ENCODE measurements around the gene DHRS2. TPM values are rescaled to one million over a fixed set of nuclear protein-coding genes. Genes with fewer than 3 reads are reported as not detected.

DHRS2 gene
- total and polyA plus RNA-seq, 2 of the 4 experiments (the other 2 are of a cell fraction), result 0.12 to 0.18 TPM

DNA sequence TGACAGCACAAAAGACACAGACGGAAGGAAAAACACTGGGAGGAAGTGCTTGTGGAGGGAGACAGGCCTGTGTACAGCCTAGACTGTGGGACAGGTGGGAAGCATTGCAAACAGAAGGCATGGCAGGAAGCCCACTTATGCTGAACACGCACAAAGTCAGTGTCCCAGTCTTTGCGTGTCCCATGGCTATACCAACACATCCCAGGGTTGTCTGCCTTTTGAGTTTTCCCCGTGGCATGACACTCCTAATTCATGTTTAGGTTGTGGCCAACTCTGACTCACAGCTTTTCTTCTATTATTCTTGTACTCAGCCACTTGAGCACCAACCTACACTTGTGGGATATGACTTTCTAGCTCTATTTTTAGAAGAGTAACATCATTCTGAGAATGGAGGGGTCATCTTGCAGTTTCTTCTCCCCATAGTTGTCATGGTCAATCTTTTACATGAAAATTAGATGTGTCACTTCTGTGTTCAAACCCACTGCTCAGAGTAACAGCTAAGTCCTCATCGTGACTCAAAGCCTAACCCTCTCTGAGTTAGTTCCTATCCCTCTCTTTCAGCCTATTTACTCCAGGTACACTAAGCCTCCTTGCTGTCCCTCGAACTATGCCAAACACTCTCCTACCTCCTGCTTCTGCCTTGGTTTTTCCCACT, 30.1 kb upstream of the DHRS2 start:
- H2BK20ac ChIP-seq (ENCODE audit: low read depth, low read length), result no peak overlapping the region
- 69% methylated on average over 4 of the region's 6 CpGs; no CpG with 5 or more reads in 1 of the 2 experiments for WGBS, 2 experiments (ENCODE audit: extremely low coverage in 2 of 2, insufficient read length in 1 of 2)
- intact Hi-C loops (cut with micrococcal nuclease) (no loop called here), in situ Hi-C loops (cut with MboI; ENCODE audit: low sequenced_read_pairs) (no loop called here), dilution Hi-C loops (cut with HindIII; ENCODE audit: low sequenced_read_pairs, unreplicated experiment) (no loop called here)
- H4K5ac ChIP-seq (ENCODE audit: low read depth, low read length), result no peak overlapping the region
- POLR2A ChIA-PET (ENCODE audit: unreplicated experiment), result no interaction called here
- H2AK5ac ChIP-seq (ENCODE audit: low read depth, low read length), result no peak overlapping the region
- no peak overlapping the region for H2BK15ac ChIP-seq (ENCODE audit: low read depth, low read length)
- no peak overlapping the region for H3K27ac ChIP-seq (ENCODE audit: insufficient read depth, low read length)
- no peak overlapping the region for H2AK9ac ChIP-seq (replicated peaks; ENCODE audit: low read depth, low read length, poor library complexity)
- peaks cover 5% of the 10 kb centered on the region for H3K27me3 ChIP-seq (ENCODE audit: control insufficient read depth, insufficient read depth, low read length)
- no TSS peak for BruUV-seq (replicated peaks)
- no peaks in the 10 kb centered on the region for H3K4me1 ChIP-seq (ENCODE audit: control insufficient read depth, insufficient read depth, low read length)
- no peaks in the 10 kb centered on the region for H3K9me3 ChIP-seq (ENCODE audit: control insufficient read depth, insufficient read depth, low read length)
- ATAC-seq (ENCODE audit: low read depth), result no peak
- no peak overlapping the region for H3K9ac ChIP-seq (ENCODE audit: low read depth, low read length)
- no peak overlapping the region for H2AFZ ChIP-seq (replicated peaks; ENCODE audit: low read length, poor library complexity)
- H3K9me1 ChIP-seq (ENCODE audit: insufficient read depth, low read length), result no peaks in the 10 kb centered on the region
- H2BK5ac ChIP-seq (ENCODE audit: low read depth, low read length, poor library complexity, severe bottlenecking), result no peak overlapping the region
- no peak overlapping the region for H4K8ac ChIP-seq (ENCODE audit: low read depth in 2 of 2, low read length in 2 of 2)
- H3K4me3 ChIP-seq (ENCODE audit: insufficient read depth, low read depth, low read length), result no peak overlapping the region
- no peaks in the 10 kb centered on the region for H3K79me1 ChIP-seq (ENCODE audit: low read depth in 1 of 2, low read length in 2 of 2)
- H4K20me1 ChIP-seq (ENCODE audit: insufficient read depth, low read length), result no peaks in the 10 kb centered on the region
- peak; percentile 12 for DNase-seq
- no peak overlapping the region for H4K91ac ChIP-seq (ENCODE audit: insufficient read depth, low read depth, low read length)
- H3K4ac ChIP-seq (ENCODE audit: low read depth, low read length), result no peak overlapping the region
- no peaks in the 10 kb centered on the region for H3K36me3 ChIP-seq (ENCODE audit: control insufficient read depth, insufficient read depth, low read length)
- TF ChIP-seq CHD1 (IDR thresholded peaks at IDR 0.05; ENCODE audit: low read depth, low read length) (no peak), RAD21 (IDR thresholded peaks at IDR 0.05; ENCODE audit: low read length) (no peak), RCOR1 (IDR thresholded peaks at IDR 0.05; ENCODE audit: insufficient replicate concordance, low read length) (no peak), MAFK (IDR thresholded peaks at IDR 0.05; ENCODE audit: low read depth, low read length) (no peak), NFE2L2 (IDR thresholded peaks at IDR 0.05; ENCODE audit: low read depth, low read length) (no peak), SMC3 (IDR thresholded peaks at IDR 0.05; ENCODE audit: low read depth, low read length) (no peak)
- TF ChIP-seq, protein P1, sequence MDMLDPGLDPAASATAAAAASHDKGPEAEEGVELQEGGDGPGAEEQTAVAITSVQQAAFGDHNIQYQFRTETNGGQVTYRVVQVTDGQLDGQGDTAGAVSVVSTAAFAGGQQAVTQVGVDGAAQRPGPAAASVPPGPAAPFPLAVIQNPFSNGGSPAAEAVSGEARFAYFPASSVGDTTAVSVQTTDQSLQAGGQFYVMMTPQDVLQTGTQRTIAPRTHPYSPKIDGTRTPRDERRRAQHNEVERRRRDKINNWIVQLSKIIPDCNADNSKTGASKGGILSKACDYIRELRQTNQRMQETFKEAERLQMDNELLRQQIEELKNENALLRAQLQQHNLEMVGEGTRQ (IDR thresholded peaks at IDR 0.05; ENCODE audit: low read depth, low read length), result no peak
- H3K4me2 ChIP-seq (ENCODE audit: low read depth, low read length), result no peak overlapping the region
- no peak overlapping the region for H3K56ac ChIP-seq (ENCODE audit: extremely low read depth, insufficient read depth, low read length)
- H2BK120ac ChIP-seq (ENCODE audit: low read depth, low read length), result no peak overlapping the region
- H3K18ac ChIP-seq (ENCODE audit: low read depth, low read length), result no peak overlapping the region
- H3K23ac ChIP-seq (ENCODE audit: low read depth, low read length), result no peak overlapping the region
- CTCF ChIA-PET, result no interaction called here
- no peak overlapping the region for H3K14ac ChIP-seq (replicated peaks; ENCODE audit: low read depth, low read length)
